Adrenal gland (tissue), 5 donors: ENCODE data around the gene SOCS3.

ENCODE experiments used
- POLR2A ChIP-seq, 2 donors: fragments of 450-650 bp; IDR thresholded peaks; one replicate each; pipeline ENCODE4 v1.6.1; 2017; ENCODE audit warnings: antibody characterized with exemption in 2 of 2, mild to moderate bottlenecking in 2 of 2, moderate library complexity in 1 of 2
- TF ChIP-seq, protein P1 (sequence below), 6 experiments: fragments of 450-650 bp in 4 of 6; fragments of 200-600 bp in 2 of 6; sonication (generic) in 1 of 6; IDR thresholded peaks; 1 replicate in 5 of 6; 2 replicates in 1 of 6; pipeline versions ENCODE4 v1.5.1 to v1.8.0; 2016 to 2021; ENCODE audit warnings: antibody characterized with exemption in 6 of 6, mild to moderate bottlenecking in 2 of 6, moderate library complexity in 1 of 6
- donor health status: DM: no; HTN: no; CAD: no.

- TF ChIP-seq, protein P1, sequence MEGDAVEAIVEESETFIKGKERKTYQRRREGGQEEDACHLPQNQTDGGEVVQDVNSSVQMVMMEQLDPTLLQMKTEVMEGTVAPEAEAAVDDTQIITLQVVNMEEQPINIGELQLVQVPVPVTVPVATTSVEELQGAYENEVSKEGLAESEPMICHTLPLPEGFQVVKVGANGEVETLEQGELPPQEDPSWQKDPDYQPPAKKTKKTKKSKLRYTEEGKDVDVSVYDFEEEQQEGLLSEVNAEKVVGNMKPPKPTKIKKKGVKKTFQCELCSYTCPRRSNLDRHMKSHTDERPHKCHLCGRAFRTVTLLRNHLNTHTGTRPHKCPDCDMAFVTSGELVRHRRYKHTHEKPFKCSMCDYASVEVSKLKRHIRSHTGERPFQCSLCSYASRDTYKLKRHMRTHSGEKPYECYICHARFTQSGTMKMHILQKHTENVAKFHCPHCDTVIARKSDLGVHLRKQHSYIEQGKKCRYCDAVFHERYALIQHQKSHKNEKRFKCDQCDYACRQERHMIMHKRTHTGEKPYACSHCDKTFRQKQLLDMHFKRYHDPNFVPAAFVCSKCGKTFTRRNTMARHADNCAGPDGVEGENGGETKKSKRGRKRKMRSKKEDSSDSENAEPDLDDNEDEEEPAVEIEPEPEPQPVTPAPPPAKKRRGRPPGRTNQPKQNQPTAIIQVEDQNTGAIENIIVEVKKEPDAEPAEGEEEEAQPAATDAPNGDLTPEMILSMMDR (IDR thresholded peaks at IDR 0.05), result no peak
- TF ChIP-seq POLR2A (IDR thresholded peaks at IDR 0.05), result no peak
These were observed 39.3 kb upstream of the SOCS3 start for GRCh38 chr17:78399028-78399692.
